HL-60/S4 treated with retinoic acid at 250 ng/mL for 4 days and 3 days (cell line): ENCODE data around the gene UQCR11.
"Not testable (repeated sequence)": the region's sequence is repeated elsewhere in the genome, so short reads cannot be mapped to it uniquely, and the experiment has no call there.

ENCODE experiments used
- in situ Hi-C: fragments of 300-500 bp; cut with MboI; formaldehyde crosslinking; loops from 2 replicates; pipeline ENCODE4 v1.7.0; 2022; ENCODE audit warnings: low sequenced_read_pairs

UQCR11 gene

GRCh38 chr19:1605236-1606137, at the start of gene UQCR11:
TSS of gene UQCR11 (minus strand) at chr19:1605462. CDS start at chr19:1605409, 53 bp downstream.
- in situ Hi-C loops, result no loop called here

GRCh38 chr19:1654178-1654792, 49.0 kb upstream of the UQCR11 start:
- in situ Hi-C loops, result no loop called here

- in situ Hi-C loops, result no loop called here
Measured at GRCh38 chr19:1653300-1653628, 48.0 kb upstream of the UQCR11 start.

- in situ Hi-C loops, result no loop called here
Measured at GRCh38 chr19:1652471-1653299, 47.4 kb upstream of the UQCR11 start, which contains the start of gene TCF3. TSS of gene TCF3 (minus strand) at chr19:1652615. CDS start at chr19:1650248, 2,367 bp downstream.

- in situ Hi-C loops, result no loop called here
Measured at GRCh38 chr19:1651568-1652291, 46.5 kb upstream of the UQCR11 start.

- in situ Hi-C loops, result no loop called here
Measured at GRCh38 chr19:1650650-1651567, 45.6 kb upstream of the UQCR11 start.

GRCh38 chr19:1649706-1650649, 44.7 kb upstream of the UQCR11 start:
- in situ Hi-C loops, result no loop called here

GRCh38 chr19:1648920-1649541, 43.8 kb upstream of the UQCR11 start:
- in situ Hi-C loops, result no loop called here

- in situ Hi-C loops, result no loop called here
Measured at GRCh38 chr19:1648459-1648849, 43.2 kb upstream of the UQCR11 start.

- in situ Hi-C loops, result no loop called here
Measured at GRCh38 chr19:1647501-1648458, 42.5 kb upstream of the UQCR11 start.

GRCh38 chr19:1646659-1647453, 41.6 kb upstream of the UQCR11 start:
- in situ Hi-C loops, result no loop called here

- in situ Hi-C loops, result no loop called here
Measured at GRCh38 chr19:1646149-1646548, 40.9 kb upstream of the UQCR11 start.

- in situ Hi-C loops, result no loop called here
Measured at GRCh38 chr19:1645299-1645698, 40.0 kb upstream of the UQCR11 start.

- in situ Hi-C loops, result no loop called here
Measured at GRCh38 chr19:1644070-1644469, 38.8 kb upstream of the UQCR11 start.

GRCh38 chr19:1640893-1641448, 35.7 kb upstream of the UQCR11 start:
- in situ Hi-C loops, result not testable (repeated sequence)
